Natural killer cell (primary cell): ENCODE measurements around the gene FBLIM1. TPM values are rescaled to one million over a fixed set of nuclear protein-coding genes. Genes with fewer than 3 reads are reported as not detected.

ENCODE experiments used
- ATAC-seq, 3 donors: fragments of 150-1000 bp in 2 of 3; fragments of 200-7000 bp in 1 of 3; cut with Tn5 transposase; 1 replicate in 1 of 3; 2 replicates in 2 of 3; pipeline ENCODE4 v1.10.0; 2021; ENCODE audit warnings: mild to moderate bottlenecking in 2 of 3, moderate library complexity in 2 of 3
- DNase-seq, 2 donors: peaks; one replicate each; pipeline versions ENCODE4 v3.0.0 to v3.0.0-alpha.2; 2013 to 2021; ENCODE audit warnings: mixed read lengths in 1 of 2
- H3K27ac ChIP-seq: one replicate; pipeline ENCODE4 v1.5.1; 2013; ENCODE audit warnings: mild to moderate bottlenecking, low read length
- H3K27me3 ChIP-seq: one replicate; pipeline ENCODE4 v1.6.1; 2013; ENCODE audit warnings: low read length; ENCODE audit not compliant: control insufficient read depth, insufficient read depth
- H3K36me3 ChIP-seq: one replicate; pipeline ENCODE4 v1.6.1; 2013; ENCODE audit warnings: low read length; ENCODE audit not compliant: control insufficient read depth, insufficient read depth
- H3K4me1 ChIP-seq: one replicate; pipeline ENCODE4 v1.6.1; 2013; ENCODE audit warnings: low read length; ENCODE audit not compliant: control insufficient read depth, insufficient read depth
- H3K4me3 ChIP-seq: one replicate; pipeline ENCODE4 v1.5.1; 2013; ENCODE audit warnings: low read length
- H3K9me3 ChIP-seq: one replicate; pipeline ENCODE4 v1.6.1; 2013; ENCODE audit warnings: low read length; ENCODE audit not compliant: control insufficient read depth, insufficient read depth
- H3K27ac Mint-ChIP-seq, 2 donors: one replicate each; pipeline ENCODE4 v1.8.0; 2022; ENCODE audit warnings: mild to moderate bottlenecking in 2 of 2, mixed read lengths in 2 of 2, moderate library complexity in 1 of 2
- H3K27me3 Mint-ChIP-seq, 2 donors: one replicate each; pipeline ENCODE4 v1.8.0; 2022; ENCODE audit warnings: low read depth in 2 of 2, mixed read lengths in 2 of 2
- H3K36me3 Mint-ChIP-seq: one replicate; pipeline ENCODE4 v1.8.0; 2022; ENCODE audit warnings: mixed read lengths
- H3K4me1 Mint-ChIP-seq, 2 donors: one replicate each; pipeline ENCODE4 v1.8.0; 2022; ENCODE audit warnings: mixed read lengths in 2 of 2
- H3K4me3 Mint-ChIP-seq: one replicate; pipeline ENCODE4 v1.8.0; 2022; ENCODE audit warnings: mild to moderate bottlenecking, moderate library complexity, mixed read lengths
- H3K9me3 Mint-ChIP-seq, 2 donors: one replicate each; pipeline ENCODE4 v1.8.0; 2022; ENCODE audit warnings: mixed read lengths in 2 of 2
- WGBS: methylation state at CpG from one replicate; pipeline ENCODE4 v1.1.7; 2013; ENCODE audit warnings: missing lambda C conversion rate; ENCODE audit not compliant: insufficient coverage; 5-methylcytosine and 5-hydroxymethylcytosine counted together
- intact Hi-C: fragments of 100-400 bp; cut with micrococcal nuclease; formaldehyde crosslinking; loops from one replicate; pipeline ENCODE4 v1.14.2; 2022
- total RNA-seq, 4 donors: library from RNA; stranded (reverse); fragments of 120-200 nt in 1 of 4; gene quantifications; one replicate each; pipeline versions ENCODE4 v1.2.3 to v1.2.4, GENCODE V29; 2013 to 2022
- TF ChIP-seq, protein P1 (sequence below): fragments of 200-600 bp; IDR thresholded peaks from one replicate; pipeline ENCODE4 v1.8.0; 2022; ENCODE audit warnings: antibody characterized with exemption

Gene FBLIM1
- total RNA-seq, 3 donors from 2014 or later (not counting 1 experiment from before 2014, with no cell fraction given), result 0.39 TPM; not detected in 2

DNA sequence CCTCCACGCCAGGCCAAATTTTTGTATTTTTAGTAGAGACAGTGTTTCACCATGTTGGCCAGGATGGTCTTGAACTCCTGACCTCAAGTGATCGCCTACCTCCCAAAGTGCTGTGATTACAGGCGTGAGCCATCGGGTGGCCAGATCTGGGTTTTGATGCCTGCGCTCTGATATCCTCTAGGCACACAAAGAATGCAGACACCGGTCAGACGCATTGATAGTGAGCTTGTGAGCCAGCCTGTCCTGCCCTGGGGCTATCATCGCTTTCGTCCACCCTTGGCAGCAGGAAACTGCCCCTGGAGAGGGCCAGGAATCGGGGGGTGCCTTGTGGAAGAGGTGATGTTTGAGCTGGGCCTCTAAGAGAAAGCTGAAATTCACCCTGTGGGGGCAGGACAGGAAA lies 4.0 kb downstream of the FBLIM1 start:
- Histone ChIP-seq H3K27ac (no peak overlapping the region), H3K36me3 (no peaks in the 10 kb centered on the region), H3K4me3 (no peak overlapping the region), H3K9me3 (no peaks in the 10 kb centered on the region), H3K27me3 (peaks cover 19% of the 10 kb centered on the region), H3K4me1 (peaks cover 4% of the 10 kb centered on the region)
- Mint-ChIP-seq H3K27me3 (peaks cover 28 to 33% of the 10 kb centered on the region in 2 donors), H3K27ac (no peak overlapping the region), H3K4me1 (no peaks in the 10 kb centered on the region), H3K4me3 (no peak overlapping the region), H3K36me3 (no peaks in the 10 kb centered on the region), H3K9me3 (no peaks in the 10 kb centered on the region)
- intact Hi-C loops, result no loop called here
- DNase-seq (no peak), ATAC-seq (no peak)
- WGBS, result 82% methylated on average over 10 of the region's 10 CpGs
- TF ChIP-seq, protein P1, sequence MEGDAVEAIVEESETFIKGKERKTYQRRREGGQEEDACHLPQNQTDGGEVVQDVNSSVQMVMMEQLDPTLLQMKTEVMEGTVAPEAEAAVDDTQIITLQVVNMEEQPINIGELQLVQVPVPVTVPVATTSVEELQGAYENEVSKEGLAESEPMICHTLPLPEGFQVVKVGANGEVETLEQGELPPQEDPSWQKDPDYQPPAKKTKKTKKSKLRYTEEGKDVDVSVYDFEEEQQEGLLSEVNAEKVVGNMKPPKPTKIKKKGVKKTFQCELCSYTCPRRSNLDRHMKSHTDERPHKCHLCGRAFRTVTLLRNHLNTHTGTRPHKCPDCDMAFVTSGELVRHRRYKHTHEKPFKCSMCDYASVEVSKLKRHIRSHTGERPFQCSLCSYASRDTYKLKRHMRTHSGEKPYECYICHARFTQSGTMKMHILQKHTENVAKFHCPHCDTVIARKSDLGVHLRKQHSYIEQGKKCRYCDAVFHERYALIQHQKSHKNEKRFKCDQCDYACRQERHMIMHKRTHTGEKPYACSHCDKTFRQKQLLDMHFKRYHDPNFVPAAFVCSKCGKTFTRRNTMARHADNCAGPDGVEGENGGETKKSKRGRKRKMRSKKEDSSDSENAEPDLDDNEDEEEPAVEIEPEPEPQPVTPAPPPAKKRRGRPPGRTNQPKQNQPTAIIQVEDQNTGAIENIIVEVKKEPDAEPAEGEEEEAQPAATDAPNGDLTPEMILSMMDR, result no peak

DNA sequence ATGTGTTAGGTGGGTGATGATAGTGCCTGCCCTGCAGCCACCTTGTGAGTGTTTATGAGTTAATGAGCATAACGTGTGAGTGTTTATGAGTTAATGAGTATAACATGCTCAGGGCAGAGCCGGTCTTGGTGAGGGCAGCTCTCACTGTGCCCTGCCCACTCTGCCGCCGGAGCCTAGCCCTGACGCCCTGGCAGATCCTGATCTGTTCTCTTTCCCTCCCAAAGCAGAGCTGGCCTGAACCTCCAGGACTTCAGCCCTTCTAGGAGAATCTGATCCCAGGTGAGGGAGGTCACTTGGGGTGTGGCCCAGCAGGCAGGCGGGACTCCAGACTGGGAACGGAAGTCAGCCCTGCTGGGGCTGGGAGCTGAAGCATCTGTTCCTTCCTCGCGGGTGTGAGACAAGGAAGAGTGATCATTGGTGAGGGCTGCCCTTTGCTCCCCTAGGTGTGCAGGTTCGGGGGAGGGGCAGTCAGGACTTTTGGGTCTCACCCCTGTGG lies 5.7 kb downstream of the FBLIM1 start:
- Histone ChIP-seq H3K27ac (no peak overlapping the region), H3K36me3 (no peaks in the 10 kb centered on the region), H3K9me3 (no peaks in the 10 kb centered on the region), H3K4me3 (no peak overlapping the region), H3K27me3 (peaks cover 9% of the 10 kb centered on the region), H3K4me1 (peaks cover 1% of the 10 kb centered on the region)
- ATAC-seq (no peak), DNase-seq (no peak)
- H3K27me3 Mint-ChIP-seq, result peaks cover 23 to 30% of the 10 kb centered on the region in 2 donors
- no peak overlapping the region for H3K4me3 Mint-ChIP-seq
- H3K27ac Mint-ChIP-seq, result no peak overlapping the region
- TF ChIP-seq, protein P1, result no peak
- 80% methylated on average over 10 of the region's 10 CpGs for WGBS
- H3K4me1 Mint-ChIP-seq, result no peaks in the 10 kb centered on the region
- intact Hi-C loops, result no loop called here
- no peaks in the 10 kb centered on the region for H3K9me3 Mint-ChIP-seq
- H3K36me3 Mint-ChIP-seq, result no peaks in the 10 kb centered on the region

DNA sequence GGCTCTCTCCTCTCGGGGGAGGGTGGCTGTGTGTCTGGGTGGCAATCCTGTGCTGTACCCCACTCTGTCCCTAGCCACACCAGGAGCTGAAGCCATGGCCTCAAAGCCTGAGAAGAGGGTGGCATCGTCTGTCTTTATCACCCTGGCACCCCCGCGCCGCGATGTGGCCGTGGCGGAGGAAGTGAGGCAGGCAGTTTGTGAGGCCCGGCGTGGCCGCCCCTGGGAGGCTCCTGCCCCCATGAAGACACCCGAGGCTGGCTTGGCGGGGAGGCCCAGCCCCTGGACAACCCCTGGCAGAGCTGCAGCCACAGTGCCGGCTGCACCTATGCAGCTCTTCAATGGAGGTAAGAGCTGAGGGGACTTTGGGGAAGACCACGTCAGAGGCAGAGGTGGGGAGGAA lies 6.3 kb downstream of the FBLIM1 start:
- 81% methylated on average over 15 of the region's 15 CpGs for WGBS
- TF ChIP-seq, protein P1, result no peak
- no peak overlapping the region for H3K4me3 Mint-ChIP-seq
- H3K4me1 ChIP-seq, result no peaks in the 10 kb centered on the region
- no peaks in the 10 kb centered on the region for H3K4me1 Mint-ChIP-seq
- peaks cover 23 to 25% of the 10 kb centered on the region in 2 donors for H3K27me3 Mint-ChIP-seq
- DNase-seq (no peak), ATAC-seq (no peak)
- no peaks in the 10 kb centered on the region for H3K9me3 Mint-ChIP-seq
- H3K27me3 ChIP-seq, result peaks cover 6% of the 10 kb centered on the region
- no peaks in the 10 kb centered on the region for H3K36me3 ChIP-seq
- no peak overlapping the region for H3K27ac ChIP-seq
- no peaks in the 10 kb centered on the region for H3K36me3 Mint-ChIP-seq
- no peak overlapping the region for H3K4me3 ChIP-seq
- H3K27ac Mint-ChIP-seq, result no peak overlapping the region
- intact Hi-C loops, result no loop called here
- no peaks in the 10 kb centered on the region for H3K9me3 ChIP-seq
